HAP-1 (cell line): ENCODE measurements around the gene PIEZO1.
A peak's percentile ranks its signal among the peaks of the same experiment; 100 is the strongest.
"Not testable (repeated sequence)": the region's sequence is repeated elsewhere in the genome, so short reads cannot be mapped to it uniquely, and the experiment has no call there.

Experiments used
- DNase-seq, 2 experiments: peaks; one replicate each; pipeline ENCODE4 v3.0.0-alpha.2; 2016 to 2020; ENCODE audit warnings: low spot score in 2 of 2
- H3K27me3 ChIP-seq: fragments of 250-450 bp; sonication (Bioruptor Pico); 2 replicates; pipeline ENCODE4 v1.5.1; 2020; ENCODE audit warnings: low read depth, mild to moderate bottlenecking, moderate library complexity
- H3K36me3 ChIP-seq: fragments of 250-450 bp; sonication (Bioruptor Pico); replicated peaks from 2 replicates; pipeline ENCODE4 v1.5.1; 2020; ENCODE audit warnings: mild to moderate bottlenecking
- H3K4me1 ChIP-seq: fragments of 250-450 bp; sonication (Bioruptor Pico); 2 replicates; pipeline ENCODE4 v1.5.1; 2020; ENCODE audit warnings: mild to moderate bottlenecking
- H3K4me3 ChIP-seq: fragments of 250-450 bp; sonication (Bioruptor Pico); 2 replicates; pipeline ENCODE4 v1.5.1; 2020; ENCODE audit warnings: mild to moderate bottlenecking, moderate library complexity
- H3K9me3 ChIP-seq: fragments of 250-450 bp; sonication (Bioruptor Pico); 2 replicates; pipeline ENCODE4 v1.5.1; 2020; ENCODE audit warnings: mild to moderate bottlenecking, moderate library complexity
- in situ Hi-C: fragments of 300-500 bp; cut with MboI; formaldehyde crosslinking; loops from 3 replicates; pipeline ENCODE4 v1.14.3; 2020; ENCODE audit warnings: low sequenced_read_pairs, inconsistent platforms, mixed read lengths

Gene PIEZO1

GRCh38 chr16:88778541-88779065 lies 6.4 kb downstream of the PIEZO1 start:
- H3K27me3 ChIP-seq: no peaks in the 10 kb centered on the region
- no peaks in the 10 kb centered on the region for H3K9me3 ChIP-seq
- H3K36me3 ChIP-seq: peaks cover 9% of the 10 kb centered on the region
- H3K4me3 ChIP-seq: no peak overlapping the region
- in situ Hi-C loops: no loop called here
- no peak for DNase-seq
- H3K4me1 ChIP-seq: peaks cover 13% of the 10 kb centered on the region

DNA sequence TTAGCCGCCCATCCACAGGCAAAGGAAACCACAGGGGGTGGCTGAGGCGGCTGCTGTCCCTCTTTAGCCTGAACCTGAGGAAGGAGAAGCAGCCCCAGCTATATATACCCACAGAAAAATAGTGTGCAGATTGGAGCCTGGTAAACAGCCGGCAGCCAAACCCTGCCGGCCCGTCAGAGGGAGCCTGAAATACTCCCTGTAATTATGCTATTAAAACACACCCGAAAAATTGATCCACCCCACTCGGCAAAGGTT lies 6.8 kb downstream of the PIEZO1 start:
- peaks cover 9% of the 10 kb centered on the region for H3K36me3 ChIP-seq

DNA sequence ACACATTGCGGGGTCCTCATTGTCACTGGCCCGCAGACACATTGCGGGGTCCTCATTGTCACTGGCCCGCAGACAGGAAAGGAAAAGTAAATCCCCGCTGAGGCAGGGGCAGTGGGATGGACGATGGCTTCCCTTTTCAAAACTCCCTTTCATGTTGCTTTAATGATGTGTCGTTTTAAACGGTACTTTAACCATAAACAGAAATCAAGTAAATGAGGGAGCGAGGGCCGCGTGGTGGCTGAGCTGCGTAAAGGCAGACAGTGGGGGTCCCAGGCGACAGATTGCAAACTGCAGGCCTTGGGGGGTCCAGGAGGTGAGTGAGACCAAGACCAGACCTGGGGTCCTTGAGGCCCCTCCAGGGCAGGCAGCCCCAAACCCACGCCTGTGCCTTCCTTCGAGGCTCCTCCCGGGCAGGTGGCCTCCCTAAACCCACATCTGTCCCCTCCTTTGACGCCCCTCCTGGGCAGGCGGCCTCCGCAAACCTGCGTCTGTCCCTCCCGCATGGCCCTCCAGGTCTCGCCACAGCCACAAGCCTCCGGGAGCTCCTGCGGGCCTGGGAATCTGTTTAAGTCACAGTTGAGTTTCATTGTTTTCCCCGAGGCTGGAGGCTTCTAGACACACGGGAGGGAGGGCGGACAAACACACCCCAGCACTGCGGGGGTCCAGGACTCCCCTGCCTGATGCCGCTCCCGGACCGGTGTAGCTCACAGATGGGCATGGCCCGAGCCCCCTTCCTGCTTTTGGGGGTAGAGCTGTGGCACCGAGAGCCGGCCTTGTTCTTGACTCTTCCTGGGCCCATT lies 7.3 kb downstream of the PIEZO1 start:
- Histone ChIP-seq H3K9me3 (no peaks in the 10 kb centered on the region), H3K36me3 (peaks cover 9% of the 10 kb centered on the region), H3K4me3 (no peak overlapping the region), H3K27me3 (no peaks in the 10 kb centered on the region), H3K4me1 (peaks cover 7% of the 10 kb centered on the region; the same call in 1 of the 2 replicates)
- no peak for DNase-seq
- in situ Hi-C loops: no loop called here

More for the DNA sequence above, 6.8 kb downstream of the PIEZO1 start:
- in situ Hi-C loops: no loop called here
- no peaks in the 10 kb centered on the region for H3K27me3 ChIP-seq
- no peak for DNase-seq
- H3K4me1 ChIP-seq: peaks cover 11% of the 10 kb centered on the region
- H3K4me3 ChIP-seq: no peak overlapping the region
- H3K9me3 ChIP-seq: no peaks in the 10 kb centered on the region

GRCh38 chr16:88775825-88776224 lies 9.2 kb downstream of the PIEZO1 start:
- H3K27me3 ChIP-seq: no peaks in the 10 kb centered on the region
- no peaks in the 10 kb centered on the region for H3K9me3 ChIP-seq
- in situ Hi-C loops: no loop called here
- peaks cover 11% of the 10 kb centered on the region for H3K4me1 ChIP-seq
- H3K4me3 ChIP-seq: no peak overlapping the region
- peaks cover 5% of the 10 kb centered on the region for H3K36me3 ChIP-seq
- DNase-seq: no peak

GRCh38 chr16:88774544-88775393 lies 10.3 kb downstream of the PIEZO1 start:
- in situ Hi-C loops: no loop called here
- no peaks in the 10 kb centered on the region; the same call in 1 of the 2 replicates for H3K36me3 ChIP-seq
- DNase-seq: no peak
- no peaks in the 10 kb centered on the region for H3K27me3 ChIP-seq
- H3K9me3 ChIP-seq: no peaks in the 10 kb centered on the region
- no peak overlapping the region for H3K4me3 ChIP-seq
- peaks cover 21% of the 10 kb centered on the region for H3K4me1 ChIP-seq

DNA sequence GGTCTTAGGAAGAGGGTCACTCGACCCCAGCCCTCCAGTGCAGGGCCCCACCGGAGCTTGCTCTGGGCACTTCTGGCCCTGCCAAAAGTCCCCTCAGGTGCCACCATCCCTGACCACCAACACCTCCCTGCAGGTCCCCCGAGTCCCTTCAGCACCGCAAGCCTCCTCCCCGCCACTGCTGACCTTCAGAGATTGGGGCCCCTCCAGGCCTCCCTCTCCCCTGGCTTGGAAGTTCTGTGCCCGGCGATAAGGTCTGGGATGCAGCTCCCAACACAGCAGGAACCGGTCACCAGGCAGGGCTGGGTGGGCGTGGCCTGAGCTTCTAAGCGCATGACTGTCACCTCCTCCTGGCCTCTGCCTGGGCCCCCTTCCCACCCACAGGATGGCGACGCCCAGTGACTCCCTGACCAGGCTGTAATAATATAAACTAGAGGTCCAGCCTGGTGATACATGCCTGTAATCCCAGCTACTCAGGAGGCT lies 11.2 kb downstream of the PIEZO1 start:
- no peaks in the 10 kb centered on the region for H3K9me3 ChIP-seq
- peaks cover 22% of the 10 kb centered on the region for H3K4me1 ChIP-seq
- no peaks in the 10 kb centered on the region; the same call in none of the 2 replicates for H3K36me3 ChIP-seq
- H3K27me3 ChIP-seq: no peaks in the 10 kb centered on the region
- DNase-seq: peak in 1 of 2 experiments; percentile 69
- in situ Hi-C loops: no loop called here
- no peak overlapping the region for H3K4me3 ChIP-seq

DNA sequence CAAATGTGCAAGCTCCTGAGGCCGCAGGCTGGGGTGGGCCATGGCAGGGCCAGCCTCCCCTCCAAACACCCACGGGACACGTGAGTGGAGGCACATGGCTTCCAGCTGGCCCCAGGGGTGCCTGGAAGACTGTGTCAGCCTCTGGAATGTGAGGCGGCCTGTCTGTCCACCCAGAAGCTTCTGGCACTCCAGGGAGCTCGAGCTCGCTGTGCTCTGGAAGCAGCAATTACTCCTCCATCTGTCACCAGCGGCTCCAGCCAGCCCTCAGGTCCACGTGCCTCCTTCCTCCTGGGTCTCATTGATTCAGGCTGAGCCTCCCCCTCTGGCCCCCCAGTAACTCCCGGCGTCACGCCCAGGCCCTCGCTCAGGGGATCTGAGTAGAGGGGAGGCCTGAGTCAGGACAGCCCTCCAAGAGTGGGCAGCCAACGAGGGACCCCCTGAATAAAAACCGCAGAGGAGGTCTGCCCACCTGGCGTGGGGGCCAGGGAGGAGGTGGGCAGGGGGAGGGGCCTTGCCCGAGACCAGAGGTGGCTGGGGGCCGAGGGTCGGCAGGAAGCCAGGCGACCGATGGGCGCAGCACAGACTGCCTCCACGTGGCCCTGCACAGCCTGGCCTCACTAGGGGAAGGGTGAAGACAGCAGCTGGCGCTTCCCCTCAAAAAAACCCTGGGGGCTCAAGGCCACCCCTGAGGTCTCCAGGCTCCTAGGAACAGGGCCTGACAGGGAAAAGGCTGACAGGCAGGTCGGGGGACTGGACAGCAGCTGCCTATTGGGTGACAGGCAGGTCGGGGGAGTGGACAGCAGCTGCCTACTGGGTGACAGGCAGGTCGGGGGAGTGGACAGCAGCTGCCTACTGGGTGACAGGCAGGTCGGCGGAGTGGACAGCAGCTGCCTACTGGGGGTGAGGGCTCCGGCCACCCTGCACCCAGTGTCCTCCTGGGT lies 11.9 kb downstream of the PIEZO1 start:
- Histone ChIP-seq H3K27me3 (no peaks in the 10 kb centered on the region), H3K4me1 (peaks cover 22% of the 10 kb centered on the region), H3K9me3 (no peaks in the 10 kb centered on the region), H3K4me3 (no peak overlapping the region), H3K36me3 (no peaks in the 10 kb centered on the region; the same call in none of the 2 replicates)
- in situ Hi-C loops: no loop called here
- DNase-seq: no peak

- H3K36me3 ChIP-seq, H3K4me3 ChIP-seq, DNase-seq, H3K9me3 ChIP-seq, H3K27me3 ChIP-seq, in situ Hi-C loops: not testable (repeated sequence)
- peaks cover 22% of the 10 kb centered on the region for H3K4me1 ChIP-seq
Observed at GRCh38 chr16:88771781-88772180, 13.2 kb downstream of the PIEZO1 start.

DNA sequence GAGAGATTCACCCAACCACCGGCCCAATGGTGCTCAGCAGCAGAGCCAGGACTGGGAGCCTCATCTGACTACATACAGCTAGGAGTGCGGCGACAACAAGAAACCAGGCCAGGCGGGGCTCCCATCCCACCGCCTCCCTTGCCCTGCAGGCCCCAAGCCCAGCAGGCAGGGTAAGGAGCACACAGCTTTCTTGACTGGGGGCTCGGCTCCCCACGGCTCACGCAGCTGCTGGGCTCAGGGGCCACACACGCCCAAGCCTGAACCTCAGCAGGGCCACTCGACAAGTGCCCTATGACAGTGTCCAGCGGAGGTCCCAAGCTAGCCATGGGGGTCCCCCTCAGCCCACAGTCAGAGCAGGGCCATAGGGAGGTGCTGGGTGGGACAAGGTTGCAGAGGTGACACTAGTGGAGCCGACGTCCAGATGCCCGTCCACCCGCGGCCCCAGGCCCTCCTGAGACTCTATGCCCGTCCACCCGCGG lies 13.7 kb downstream of the PIEZO1 start:
- no peaks in the 10 kb centered on the region; the same call in none of the 2 replicates for H3K36me3 ChIP-seq
- H3K27me3 ChIP-seq: no peaks in the 10 kb centered on the region
- in situ Hi-C loops: no loop called here
- DNase-seq: no peak
- H3K4me3 ChIP-seq: no peak overlapping the region; the same call in 1 of the 2 replicates
- H3K9me3 ChIP-seq: no peaks in the 10 kb centered on the region
- peaks cover 22% of the 10 kb centered on the region for H3K4me1 ChIP-seq

GRCh38 chr16:88770461-88771293 lies 14.3 kb downstream of the PIEZO1 start:
- H3K4me1 ChIP-seq: peaks cover 22% of the 10 kb centered on the region
- peak; percentile 93 to 97 for DNase-seq
- in situ Hi-C loops: no loop called here
- peaks cover 5% of the 10 kb centered on the region for H3K36me3 ChIP-seq
- no peaks in the 10 kb centered on the region for H3K9me3 ChIP-seq
- no peaks in the 10 kb centered on the region for H3K27me3 ChIP-seq
- H3K4me3 ChIP-seq: no peak overlapping the region; the same call in 1 of the 2 replicates

DNA sequence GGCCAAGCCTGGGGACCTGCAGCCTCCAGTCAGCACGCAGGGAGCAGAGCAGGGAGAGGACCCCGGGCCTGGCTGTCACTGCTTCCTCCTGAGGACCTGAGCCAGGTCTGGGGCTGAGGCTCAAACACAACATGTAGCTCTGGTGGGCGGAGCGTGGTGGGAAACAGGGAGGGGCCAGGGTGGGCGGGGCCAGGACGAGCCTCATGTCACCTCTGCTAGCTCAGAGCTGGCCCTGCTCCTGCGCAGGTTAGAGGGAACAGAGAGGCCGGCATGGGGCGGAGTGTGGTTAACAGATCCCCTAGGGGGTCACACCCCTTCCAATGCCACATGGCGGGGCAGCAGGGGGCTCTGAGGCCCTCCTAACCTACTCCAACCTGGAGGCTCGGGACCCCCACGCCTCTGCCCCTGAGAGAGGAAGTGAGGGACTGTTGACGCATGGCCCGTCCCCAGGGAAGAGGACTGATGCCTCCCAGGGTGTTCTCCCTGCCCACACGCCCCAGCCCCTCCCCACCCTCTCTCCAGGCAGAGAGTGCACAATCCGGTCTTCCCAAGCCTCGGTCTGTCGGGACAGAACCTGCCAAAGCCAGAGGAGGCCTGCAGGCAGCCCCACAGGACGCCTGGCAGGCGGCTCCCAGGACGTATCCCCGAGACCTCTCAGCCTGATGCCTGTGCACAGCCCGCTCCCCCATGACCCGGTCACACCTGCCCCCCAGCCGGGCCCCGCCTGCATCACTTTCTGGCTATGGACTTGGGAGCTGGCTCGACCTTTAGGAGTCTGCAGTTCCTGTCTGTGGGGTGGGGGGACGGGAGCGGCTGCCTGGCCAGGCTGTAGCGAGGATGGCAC lies 15.2 kb downstream of the PIEZO1 start:
- Histone ChIP-seq H3K27me3 (no peaks in the 10 kb centered on the region), H3K4me1 (peaks cover 22% of the 10 kb centered on the region), H3K36me3 (peaks cover 5% of the 10 kb centered on the region), H3K9me3 (no peaks in the 10 kb centered on the region), H3K4me3 (no peak overlapping the region)
- DNase-seq: peak in 1 of 2 experiments; percentile 65
- in situ Hi-C loops: no loop called here
